Activated CD4-positive, alpha-beta T cell treated with anti-CD3 and anti-CD28 coated beads, Interleukin-2, amount 50 U/mL, for 24 hours (primary cell): Measurements from ENCODE around the gene LRRC75A.
"Not testable (repeated sequence)": the region's sequence is repeated elsewhere in the genome, so short reads cannot be mapped to it uniquely, and the experiment has no call there.

Source experiments
- DNase-seq, 2 donors: peaks; one replicate each; pipeline ENCODE4 v3.0.0-alpha.2; 2020; ENCODE audit warnings: low read depth in 1 of 2, low spot score in 1 of 2

LRRC75A gene

DNA sequence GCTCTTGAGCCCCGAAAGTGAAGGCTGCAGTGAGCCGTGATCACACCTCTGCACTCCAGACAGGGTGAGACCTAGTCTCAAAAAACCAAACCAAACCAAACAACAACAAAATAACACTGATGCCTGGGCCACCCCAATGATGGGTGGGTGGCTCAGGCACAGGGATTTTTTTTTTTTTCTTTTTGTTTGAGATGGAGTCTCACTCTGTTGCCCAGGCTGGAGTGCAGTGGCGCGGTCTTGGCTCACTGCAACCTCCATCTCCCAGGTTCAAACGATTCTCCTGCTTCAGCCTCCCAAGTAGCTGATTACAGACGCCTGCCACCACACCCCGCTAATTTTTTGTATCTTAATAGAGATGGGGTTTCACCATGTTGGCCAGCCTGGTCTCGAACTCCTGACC, 39.7 kb downstream of the LRRC75A start:
- DNase-seq, result not testable (repeated sequence)

- no peak for DNase-seq
Observed at GRCh38 chr17:16450028-16450427, 42.0 kb downstream of the LRRC75A start.

GRCh38 chr17:16449121-16449570, 42.8 kb downstream of the LRRC75A start:
- DNase-seq, result no peak

DNA sequence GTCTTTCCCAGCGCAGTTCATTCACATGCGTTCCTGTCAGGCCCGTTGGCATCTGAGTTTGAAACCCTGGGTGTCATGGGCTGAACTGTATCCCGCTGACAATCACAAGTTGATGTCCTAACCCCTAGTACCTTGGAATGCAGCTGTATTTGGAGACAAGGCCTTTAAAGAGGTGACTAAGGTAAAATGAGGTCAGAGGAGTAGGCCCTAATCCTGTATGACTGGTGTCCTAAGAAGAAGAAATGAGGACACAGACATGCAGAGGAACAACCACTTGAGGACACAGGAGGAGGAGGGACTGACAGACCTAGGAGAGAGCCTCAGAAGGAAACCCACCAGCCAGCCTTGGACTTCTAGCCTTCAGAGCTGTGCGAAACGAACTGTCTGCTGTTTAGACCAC, 43.5 kb downstream of the LRRC75A start:
- no peak for DNase-seq

GRCh38 chr17:16447676-16448075, 44.3 kb downstream of the LRRC75A start:
- no peak for DNase-seq

DNA sequence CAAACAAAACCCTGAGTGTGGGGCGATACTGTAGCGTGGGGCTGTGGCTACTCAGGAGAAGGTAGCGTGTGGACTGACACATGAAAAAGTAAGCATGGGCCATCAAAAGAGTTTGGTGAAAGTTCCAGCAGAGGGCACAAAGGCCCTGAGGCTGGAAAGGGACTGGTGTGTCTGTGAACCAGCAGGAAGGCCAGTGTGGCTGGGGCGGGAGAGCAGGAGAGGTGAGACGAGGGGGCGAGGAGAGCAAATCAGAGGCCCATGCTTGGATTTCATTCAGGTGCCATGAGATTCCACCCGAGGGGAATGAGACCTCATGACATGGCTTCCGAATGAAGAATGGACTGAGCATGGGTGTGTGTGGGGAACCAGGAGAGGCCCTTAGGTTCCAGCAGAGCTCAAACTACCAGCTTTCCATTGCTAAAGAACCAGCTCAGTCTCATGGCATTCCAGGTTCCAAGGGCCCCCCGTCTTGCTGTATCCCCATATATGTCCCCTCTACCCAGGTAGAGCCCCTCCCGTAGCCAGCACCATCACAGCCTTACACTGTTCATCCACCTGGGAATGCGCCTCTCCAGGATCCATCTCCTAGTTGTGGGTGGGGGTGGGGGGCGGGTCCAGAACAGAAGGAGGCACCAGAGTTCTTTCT, 45.5 kb downstream of the LRRC75A start:
- no peak for DNase-seq

DNA sequence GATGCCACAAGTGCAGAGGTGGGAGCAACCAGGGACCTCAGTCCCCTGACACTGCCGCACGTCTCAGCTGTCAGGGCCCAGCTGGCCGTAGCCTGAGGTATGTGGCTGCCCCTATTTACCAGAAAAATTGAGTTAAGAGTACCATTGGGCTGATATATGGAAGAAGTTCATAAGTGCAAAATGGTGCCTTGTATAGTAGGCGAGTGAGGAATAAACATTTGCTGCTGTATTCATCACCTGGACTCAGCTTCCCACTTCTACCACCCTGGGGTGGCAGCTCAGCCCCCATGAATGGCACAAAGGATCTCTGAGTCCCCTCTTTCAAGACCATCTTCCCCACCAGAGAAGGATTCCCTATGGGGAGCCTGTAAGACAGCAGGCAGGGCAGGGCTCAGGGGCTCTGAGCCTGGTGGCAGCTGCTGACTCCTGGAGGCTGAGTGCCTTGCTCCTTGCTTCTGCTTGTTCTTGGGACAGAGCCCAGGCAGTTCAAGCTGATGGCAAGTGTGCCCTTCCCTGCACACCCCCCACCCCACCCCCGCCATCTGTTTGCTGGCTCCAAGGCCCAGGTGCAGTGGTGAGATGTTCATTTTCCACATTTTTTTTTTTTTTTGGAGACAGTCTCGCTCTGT, 47.6 kb downstream of the LRRC75A start:
- no peak for DNase-seq

- DNase-seq, result no peak
Observed at GRCh38 chr17:16443511-16444257, 48.3 kb downstream of the LRRC75A start.

DNA sequence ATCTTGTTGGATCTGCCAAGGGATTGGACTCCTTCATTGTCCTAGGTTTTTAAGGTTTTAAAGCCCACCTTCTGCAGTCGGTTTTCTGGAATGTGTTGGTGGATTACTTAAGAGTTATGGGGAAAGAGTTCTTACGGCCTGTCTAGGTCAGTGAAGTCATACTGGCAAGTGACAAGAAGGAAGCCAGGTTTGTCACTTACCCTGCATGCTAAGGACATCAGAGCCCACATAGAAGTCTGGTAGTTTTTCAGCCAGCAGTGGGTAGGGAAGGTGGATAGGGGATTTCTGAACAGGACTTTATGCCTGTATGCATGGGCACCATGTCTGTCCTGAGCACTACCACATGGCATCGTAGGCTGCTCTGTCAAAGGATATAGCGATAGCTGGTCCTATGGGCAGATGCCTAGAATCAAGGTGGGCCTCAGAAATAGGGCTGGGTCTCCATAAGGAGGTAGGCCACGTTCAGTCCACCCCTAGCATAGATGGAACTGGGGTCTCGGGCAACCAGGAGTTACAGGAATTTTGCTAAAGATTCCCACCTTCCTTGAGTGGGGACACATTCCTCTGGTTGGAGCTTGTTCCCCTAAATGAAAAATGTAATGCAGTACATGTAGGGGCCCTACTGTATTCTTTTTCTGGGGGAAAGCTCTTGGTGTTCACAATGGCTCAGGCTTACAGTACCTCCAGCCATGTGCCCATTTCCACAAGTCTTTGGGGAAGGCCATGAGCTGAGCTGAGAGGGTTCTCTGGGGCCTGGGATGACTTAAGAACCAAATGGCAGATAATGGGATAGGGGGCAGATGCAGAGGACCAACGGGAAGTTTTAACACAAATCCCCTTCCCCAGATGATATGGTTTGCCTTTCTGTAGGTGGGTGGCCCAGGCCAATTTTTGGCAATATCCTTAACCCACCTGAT, 49.1 kb downstream of the LRRC75A start:
- no peak for DNase-seq

DNA sequence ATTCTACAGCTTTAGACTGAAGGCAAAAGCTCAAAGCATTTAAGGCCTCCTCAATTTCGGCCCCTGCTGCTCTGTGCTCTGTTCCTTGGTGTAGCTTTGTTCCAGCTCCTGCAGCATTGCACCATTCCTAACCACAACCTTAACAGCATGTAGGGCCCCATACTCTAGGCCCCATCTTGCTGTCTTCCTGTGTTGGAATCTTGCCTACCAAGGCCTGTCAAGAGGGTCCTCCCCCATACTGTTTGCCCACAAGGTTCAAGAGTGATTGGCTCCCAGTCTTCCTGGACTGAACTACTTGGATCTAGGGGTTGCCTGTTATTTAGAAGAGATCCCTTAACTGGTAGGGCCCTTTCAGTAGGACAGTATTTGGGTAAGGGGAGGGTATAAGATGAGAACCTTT, 49.9 kb downstream of the LRRC75A start:
- DNase-seq, result no peak

GRCh38 chr17:16440901-16441629, 50.9 kb downstream of the LRRC75A start:
- no peak for DNase-seq

- not testable (repeated sequence) for DNase-seq
Observed at GRCh38 chr17:16440354-16440753, 51.6 kb downstream of the LRRC75A start.

GRCh38 chr17:16439811-16440351, 52.1 kb downstream of the LRRC75A start:
- DNase-seq, result no peak

DNA sequence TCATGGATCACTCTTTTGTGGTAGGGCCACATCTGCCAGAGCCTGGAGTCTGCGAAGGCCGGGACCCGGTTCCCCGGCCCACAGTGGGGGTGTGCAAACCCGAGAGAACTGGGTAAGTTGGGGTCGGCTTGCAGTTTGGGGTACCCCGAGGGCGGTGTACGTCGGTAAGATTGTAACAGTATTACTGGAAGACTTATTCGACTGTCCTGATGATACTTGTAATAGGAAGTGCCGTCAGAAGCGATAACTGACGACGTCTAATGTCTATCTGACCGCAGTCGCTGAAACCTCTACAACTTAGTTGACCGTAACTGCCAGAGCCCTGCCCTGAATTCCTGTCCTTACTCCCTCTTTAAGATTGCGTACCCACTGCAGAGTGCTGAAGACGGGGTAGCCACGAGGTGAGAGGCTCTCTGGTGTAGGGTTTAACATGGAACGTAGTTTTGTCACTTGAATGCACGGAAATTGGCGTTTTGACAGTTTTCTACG, 52.6 kb downstream of the LRRC75A start:
- no peak for DNase-seq

DNA sequence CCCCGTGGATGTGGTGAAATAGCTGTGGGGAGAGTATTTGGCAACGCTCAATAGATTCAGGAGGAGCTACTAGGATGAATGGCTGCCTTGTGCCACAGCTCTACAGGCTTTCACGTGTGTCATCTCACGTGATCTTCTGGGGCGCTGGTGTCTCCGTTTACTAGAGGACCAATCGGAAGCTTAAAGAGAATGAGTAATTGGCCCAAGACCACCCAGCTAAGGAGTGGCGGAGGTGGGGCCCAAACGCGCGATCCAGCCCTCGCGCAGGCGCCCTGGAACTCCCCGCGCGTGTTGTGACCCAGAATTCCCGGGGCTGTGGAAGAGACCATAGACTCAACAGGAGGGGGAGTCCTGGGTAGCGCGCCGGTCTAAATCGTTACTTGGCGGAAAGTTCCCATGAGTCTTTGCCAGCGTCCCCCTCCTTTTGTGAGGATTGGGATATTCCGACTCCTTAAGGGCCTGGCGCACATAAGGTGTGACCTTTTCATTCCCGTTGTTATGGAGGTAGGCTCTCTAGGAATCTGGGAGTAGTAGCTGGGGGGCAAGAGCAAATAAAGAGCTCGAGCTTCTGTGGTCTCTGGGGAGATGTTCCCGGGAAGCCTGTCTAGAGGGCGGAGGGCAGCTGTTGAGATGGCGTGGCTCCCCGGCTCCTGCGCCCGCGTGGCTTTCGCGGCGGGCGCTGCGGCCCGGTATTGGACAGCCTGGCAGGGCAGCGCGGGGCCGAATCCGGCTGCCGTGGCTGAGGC, 53.3 kb downstream of the LRRC75A start:
- peak; percentile 81 to 96 for DNase-seq

- DNase-seq, result no peak
Observed at GRCh38 chr17:16438173-16438556, 53.8 kb downstream of the LRRC75A start.

DNA sequence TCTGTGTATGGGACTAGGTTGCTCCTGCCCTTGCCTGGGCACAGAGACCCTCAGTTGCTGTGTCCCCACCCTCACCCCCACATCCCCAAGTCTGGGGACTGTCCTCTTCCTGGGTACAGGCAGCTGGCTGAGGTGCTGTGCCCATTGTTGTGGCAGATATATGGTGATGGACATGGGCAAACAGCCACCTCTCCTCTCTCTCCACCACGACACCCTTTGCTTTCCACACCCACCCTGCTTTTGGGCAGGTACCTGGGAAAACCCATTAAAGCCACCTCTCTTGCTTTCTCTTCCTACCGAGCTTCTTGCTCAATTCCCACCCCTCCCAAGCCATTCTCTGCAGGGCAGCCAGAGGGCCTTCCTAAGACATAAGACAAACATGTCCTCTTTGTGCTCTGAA, 54.9 kb downstream of the LRRC75A start:
- no peak for DNase-seq

DNA sequence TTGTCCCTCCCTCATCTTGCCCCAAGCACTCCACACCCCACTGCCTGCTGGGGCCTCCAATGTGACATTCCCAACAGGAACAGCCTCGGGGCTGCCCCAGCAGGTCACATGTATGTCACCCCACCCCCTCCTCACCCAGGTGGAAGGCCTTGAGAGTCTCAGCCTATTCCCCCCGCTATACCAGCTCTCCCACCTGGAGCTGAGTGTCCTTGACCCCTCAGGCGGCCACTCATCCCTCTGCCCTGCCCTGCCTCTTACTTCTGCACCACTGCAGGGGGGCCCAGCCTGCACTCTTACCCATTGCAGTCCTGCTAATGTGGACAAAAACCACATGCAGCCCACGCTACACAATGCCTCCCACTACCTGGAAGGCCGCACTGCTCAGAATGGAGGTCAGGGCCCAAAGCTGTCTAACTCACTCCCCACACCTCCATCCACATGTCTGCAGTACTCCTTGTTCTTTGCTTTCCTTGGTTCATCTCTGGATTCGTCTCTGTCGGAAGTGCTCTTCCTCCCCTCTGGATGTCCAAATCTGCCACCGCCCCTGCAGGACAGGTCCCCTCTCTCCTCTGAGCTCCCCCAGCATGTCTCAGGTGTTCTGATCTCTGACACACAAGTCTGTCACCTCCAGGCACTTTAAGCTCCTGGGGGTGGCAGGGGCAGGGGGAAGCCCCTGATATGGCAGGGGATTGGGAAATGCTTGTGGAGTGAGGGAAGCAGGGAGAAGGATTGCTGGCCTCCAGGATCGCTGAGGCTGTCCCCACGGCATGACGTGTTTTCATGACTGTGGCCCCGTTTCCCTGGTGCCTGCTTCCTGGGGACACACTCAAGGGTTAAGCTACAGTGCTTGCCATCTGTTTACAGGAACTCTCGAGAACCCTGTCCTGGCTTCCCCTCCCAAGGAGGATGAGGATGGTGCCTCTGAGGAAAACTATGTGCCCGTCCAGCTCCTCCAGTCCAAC, 55.8 kb downstream of the LRRC75A start:
- DNase-seq, result no peak
